Ascending aorta (tissue), 2 donors: ENCODE results near the gene MPHOSPH8. TPM values are rescaled to one million over a fixed set of nuclear protein-coding genes. Genes with fewer than 3 reads are reported as not detected.

Experiments used
- DNase-seq, 2 donors: peaks; one replicate each; pipeline ENCODE4 v3.0.0-alpha.2; 2019; ENCODE audit warnings: low spot score in 2 of 2
- H3K27ac ChIP-seq, 2 donors: fragments of 200-600 bp; sonication (generic); one replicate each; pipeline ENCODE4 v1.5.1; 2016 to 2017; ENCODE audit warnings: mild to moderate bottlenecking in 1 of 2
- H3K27me3 ChIP-seq: fragments of 200-600 bp; sonication (generic); one replicate; pipeline ENCODE4 v1.5.1; 2017
- H3K36me3 ChIP-seq, 2 donors: fragments of 200-600 bp; sonication (generic); one replicate each; pipeline ENCODE4 v1.5.1; 2016
- H3K4me1 ChIP-seq, 2 donors: fragments of 200-600 bp; sonication (generic); one replicate each; pipeline ENCODE4 v1.5.1; 2016 to 2017; ENCODE audit warnings: mild to moderate bottlenecking in 1 of 2
- H3K4me3 ChIP-seq, 2 donors: fragments of 200-600 bp; sonication (generic); one replicate each; pipeline ENCODE4 v1.5.1; 2016 to 2017; ENCODE audit warnings: mild to moderate bottlenecking in 1 of 2
- H3K9me3 ChIP-seq, 2 donors: fragments of 200-600 bp; sonication (generic); one replicate each; pipeline ENCODE4 v1.5.1; 2016
- CTCF ChIP-seq, 3 experiments: fragments of 200-600 bp in 2 of 3; fragments of 450-650 bp in 1 of 3; sonication (generic) in 2 of 3; IDR thresholded peaks; one replicate each; pipeline ENCODE4 v1.5.1; 2016 to 2019; ENCODE audit warnings: antibody characterized with exemption in 3 of 3, mild to moderate bottlenecking in 1 of 3, moderate library complexity in 1 of 3
- intact Hi-C: fragments of 100-400 bp; cut with DNase I; formaldehyde crosslinking; loops from one replicate; pipeline ENCODE4 v1.15.1; 2023
- total RNA-seq: library from RNA; depleted of rRNA; stranded (reverse); fragments of >200 nt; gene quantifications from one replicate; pipeline ENCODE4 v1.1.0, GENCODE V29; 2016

Gene MPHOSPH8
- total RNA-seq, 1 donor from 2014 or later, result 18.5 TPM

- Histone ChIP-seq H3K36me3 (peaks cover 0 to 4% of the 10 kb centered on the region in 2 donors), H3K27me3 (no peaks in the 10 kb centered on the region), H3K4me1 (peaks cover 0 to 3% of the 10 kb centered on the region in 2 donors), H3K9me3 (no peaks in the 10 kb centered on the region), H3K4me3 (no peak overlapping the region), H3K27ac (no peak overlapping the region)
- intact Hi-C loops, result no loop called here
- no peak for DNase-seq
- TF ChIP-seq CTCF (IDR thresholded peaks at IDR 0.05), result no peak
Observed at GRCh38 chr13:19713186-19713965, 79.9 kb downstream of the MPHOSPH8 start.

DNA sequence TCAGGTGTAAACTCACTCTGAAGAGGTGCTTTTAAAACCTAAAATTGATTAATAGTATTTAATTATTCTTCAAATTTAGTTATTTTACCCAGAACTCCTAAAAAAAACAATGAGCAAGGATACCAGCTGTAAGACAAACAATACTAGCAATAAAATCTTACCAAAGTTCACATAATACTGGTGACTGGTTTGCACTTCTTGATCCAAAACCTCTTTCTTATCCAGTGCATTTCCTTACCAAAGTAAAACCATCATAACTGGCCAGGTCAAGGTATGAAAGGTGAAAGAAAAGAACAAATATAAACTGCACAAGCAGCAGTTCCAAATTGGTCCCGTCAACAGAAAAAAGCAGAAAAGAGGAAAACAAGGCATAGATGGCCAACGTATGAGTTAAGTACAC is 86.6 kb downstream of the MPHOSPH8 start:
- H3K27ac ChIP-seq, result no peak overlapping the region
- no peak for DNase-seq
- peaks cover 0 to 4% of the 10 kb centered on the region in 2 donors for H3K36me3 ChIP-seq
- no peak overlapping the region for H3K4me3 ChIP-seq
- no peaks in the 10 kb centered on the region for H3K9me3 ChIP-seq
- intact Hi-C loops, result no loop called here
- no peak for TF ChIP-seq CTCF (IDR thresholded peaks at IDR 0.05)
- H3K4me1 ChIP-seq, result no peaks in the 10 kb centered on the region
- no peaks in the 10 kb centered on the region for H3K27me3 ChIP-seq

Other genes starting within 250 kb of the MPHOSPH8 start
- not detected for gene TPTE2, start 72.1 kb upstream of the MPHOSPH8 start, total RNA-seq
- 17.0 TPM for gene PSPC1, start 149.3 kb downstream of the MPHOSPH8 start, total RNA-seq
- gene ZMYM5, start 230.0 kb downstream of the MPHOSPH8 start, total RNA-seq, result 14.2 TPM